ENCODE data around the gene POLL. TPM values are rescaled to one million over a fixed set of nuclear protein-coding genes. Genes with fewer than 3 reads are reported as not detected.

POLL gene
- polyA plus RNA-seq, 2 of the 4 experiments (the other 2 are of a cell fraction), result 13.3 to 16.7 TPM

DNA sequence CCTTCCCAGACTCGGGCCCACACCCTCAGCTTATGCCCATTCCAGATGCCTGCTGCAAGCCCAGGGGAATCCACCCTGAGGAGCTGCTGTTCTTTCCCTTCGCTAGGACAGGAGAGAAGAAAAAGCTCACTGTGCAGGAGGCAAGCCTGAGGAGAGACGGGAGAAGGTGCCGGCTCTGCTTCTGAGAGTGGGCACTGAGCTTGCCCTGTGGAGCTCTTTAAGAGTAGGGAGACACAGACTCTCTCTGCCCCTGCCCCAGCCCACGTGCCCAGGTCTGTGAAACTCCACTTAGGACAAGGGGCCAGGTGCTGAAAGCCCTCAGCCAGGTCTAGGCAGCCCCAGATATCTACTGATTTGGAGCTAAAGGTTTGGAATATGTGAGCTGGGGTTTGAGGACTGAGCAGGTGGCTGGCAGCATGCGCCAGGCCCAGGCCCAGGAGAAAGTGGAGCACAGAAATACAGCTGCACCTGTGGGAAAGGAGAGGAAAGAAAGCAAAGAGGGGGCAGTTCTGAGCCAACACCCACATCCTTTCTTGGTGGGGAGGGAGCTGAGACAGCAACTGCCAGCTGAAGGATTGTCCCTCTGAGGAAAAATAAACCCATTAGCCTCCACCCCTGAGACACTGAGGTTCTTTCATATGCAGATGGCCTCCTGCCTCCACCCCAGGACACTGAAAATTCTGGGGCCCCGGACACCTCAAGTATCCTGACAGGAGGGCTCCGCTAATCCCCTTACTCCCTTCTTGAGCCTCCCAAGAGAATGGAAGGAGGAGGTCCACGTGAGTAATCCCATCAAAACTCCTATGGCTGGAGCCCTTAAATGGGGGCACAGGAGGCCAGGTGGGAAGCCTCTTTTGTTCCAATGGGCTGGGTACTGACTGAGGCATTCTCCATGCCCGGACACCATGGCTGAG lies 7.3 kb downstream of the POLL start:
- H3K4me3 ChIP-seq, result no peak overlapping the region
- no peak for ATAC-seq
- H3K9me3 ChIP-seq, result no peaks in the 10 kb centered on the region
- no peak overlapping the region for H3K27ac ChIP-seq
- DNase-seq (ENCODE audit: low read depth in 1 of 2, low spot score in 1 of 2), result no peak
- H3K4me1 ChIP-seq, result peaks cover 7% of the 10 kb centered on the region; the same call in 2 of the 3 replicates
- TF ChIP-seq RCOR1 (IDR thresholded peaks at IDR 0.05; ENCODE audit: low read depth, low read length) (no peak), RAD21 (conservative IDR thresholded peaks at IDR 0.05 in 1 of 2, IDR thresholded peaks at IDR 0.05 in 1 of 2) (no peak), KDM1A (IDR thresholded peaks at IDR 0.05; ENCODE audit: low read depth) (no peak)
- TF ChIP-seq, protein P1, sequence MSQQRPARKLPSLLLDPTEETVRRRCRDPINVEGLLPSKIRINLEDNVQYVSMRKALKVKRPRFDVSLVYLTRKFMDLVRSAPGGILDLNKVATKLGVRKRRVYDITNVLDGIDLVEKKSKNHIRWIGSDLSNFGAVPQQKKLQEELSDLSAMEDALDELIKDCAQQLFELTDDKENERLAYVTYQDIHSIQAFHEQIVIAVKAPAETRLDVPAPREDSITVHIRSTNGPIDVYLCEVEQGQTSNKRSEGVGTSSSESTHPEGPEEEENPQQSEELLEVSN (IDR thresholded peaks at IDR 0.05; ENCODE audit: borderline replicate concordance, low read depth), result no peak
- WGBS (ENCODE audit: missing lambda C conversion rate), result 84% methylated on average over 8 of the region's 10 CpGs
- ChIA-PET CTCF (interaction anchor here (0.6 to 4.0 kb wide), 6 partner anchors 10 to 366 kb away, joined by 3 to 34 read pairs (median 12); no protein-coding TSS in a partner anchor), POLR2A (no interaction called here)
- FAIRE-seq, result no peak
- no peak overlapping the region for H3K4me2 ChIP-seq

DNA sequence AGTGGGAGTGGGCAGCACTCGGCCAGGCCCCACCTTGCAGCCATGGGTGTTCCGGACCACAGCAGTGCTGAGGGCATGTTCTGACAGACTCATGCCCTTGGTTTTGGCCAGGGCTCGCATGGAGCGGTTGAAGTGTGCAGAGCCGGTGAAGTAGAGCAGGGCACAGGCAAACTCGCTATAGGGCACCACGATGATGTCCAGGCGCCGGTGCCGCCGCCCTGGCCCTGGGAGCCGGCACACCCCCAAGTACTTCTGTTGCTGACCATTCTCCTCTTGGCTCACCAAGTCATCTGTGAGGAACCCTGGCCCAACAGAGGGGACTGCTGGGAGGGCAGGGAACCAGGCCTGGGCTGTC lies 8.6 kb downstream of the POLL start:
- H3K4me2 ChIP-seq, result no peak overlapping the region
- DNase-seq (ENCODE audit: low read depth in 1 of 2, low spot score in 1 of 2) (no peak), ATAC-seq (no peak), FAIRE-seq (no peak)
- no peak overlapping the region for H3K4me3 ChIP-seq
- peaks cover 7% of the 10 kb centered on the region; the same call in 2 of the 3 replicates for H3K4me1 ChIP-seq
- no peaks in the 10 kb centered on the region for H3K9me3 ChIP-seq
- ChIA-PET CTCF (interaction anchor here (0.5 to 4.9 kb wide), 3 partner anchors 9 to 365 kb away, joined by 5 to 34 read pairs (median 30); no protein-coding TSS in a partner anchor), POLR2A (no interaction called here)
- 93% methylated on average over 11 of the region's 12 CpGs for WGBS (ENCODE audit: missing lambda C conversion rate)
- no peak for TF ChIP-seq KDM5A (IDR thresholded peaks at IDR 0.05)
- no peak for TF ChIP-seq ESRRA (IDR thresholded peaks at IDR 0.05; ENCODE audit: borderline replicate concordance, low read length)
- TF ChIP-seq MAZ (IDR thresholded peaks at IDR 0.05; ENCODE audit: borderline replicate concordance, low read depth, low read length), result no peak
- no peak for TF ChIP-seq NR3C1 (IDR thresholded peaks at IDR 0.05)
- TF ChIP-seq ZSCAN20 (CRISPR knock-in tag; IDR thresholded peaks at IDR 0.05), result no peak
- TF ChIP-seq RNF2 (IDR thresholded peaks at IDR 0.05; ENCODE audit: borderline replicate concordance, low read depth), result no peak
- no peak overlapping the region for H3K27ac ChIP-seq

DNA sequence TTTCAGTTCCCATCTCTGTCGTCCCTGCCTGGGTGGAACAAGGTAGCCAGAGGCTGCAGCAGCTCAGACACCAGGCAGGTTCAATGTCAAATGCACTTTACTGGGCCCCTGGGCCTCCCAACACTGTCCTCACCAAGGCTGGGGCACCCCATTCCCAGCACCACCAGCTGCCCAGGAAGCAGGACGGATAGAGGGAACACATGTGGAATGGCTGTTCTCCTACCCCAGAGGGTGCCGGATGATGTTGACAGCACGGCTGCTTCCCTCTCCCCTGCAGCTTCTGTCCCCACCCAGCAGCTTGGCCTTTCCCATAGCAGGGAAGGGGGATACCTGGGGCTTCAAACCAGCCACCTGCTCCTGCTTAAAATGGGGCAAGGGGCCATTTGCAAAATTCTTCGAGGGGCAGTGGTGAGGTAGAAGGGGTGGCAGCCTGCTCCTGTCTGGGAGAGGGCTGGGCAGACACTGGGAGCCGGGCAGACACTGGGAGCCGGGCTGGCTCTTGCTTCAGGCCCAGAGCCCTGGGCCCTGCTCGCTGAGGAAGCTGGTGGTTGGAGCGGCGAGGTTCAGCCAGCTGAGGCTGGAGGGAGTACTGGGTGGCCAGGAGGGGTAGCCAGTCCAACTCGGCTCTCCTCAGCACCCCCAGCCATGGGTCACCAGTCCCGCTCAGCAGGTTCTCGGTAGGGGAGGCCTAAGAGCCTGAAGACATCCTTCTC lies 9.1 kb downstream of the POLL start:
- H3K4me3 ChIP-seq, result no peak overlapping the region
- TF ChIP-seq NPAS2 (CRISPR knock-in tag; IDR thresholded peaks at IDR 0.05; ENCODE audit: borderline replicate concordance), result no peak
- no peak for TF ChIP-seq GATA3 (IDR thresholded peaks at IDR 0.05; ENCODE audit: borderline replicate concordance)
- TF ChIP-seq CBX8 (IDR thresholded peaks at IDR 0.05), result no peak
- no peak for TF ChIP-seq HEYL (CRISPR knock-in tag; IDR thresholded peaks at IDR 0.05)
- no peak for TF ChIP-seq EHMT2 (IDR thresholded peaks at IDR 0.05; ENCODE audit: low read depth)
- H3K9me3 ChIP-seq, result no peaks in the 10 kb centered on the region
- WGBS (ENCODE audit: missing lambda C conversion rate), result 91% methylated on average over 13 of the region's 13 CpGs
- ChIA-PET CTCF (interaction anchor here (0.6 to 4.9 kb wide), 3 partner anchors 9 to 365 kb away, joined by 3 to 34 read pairs (median 30); partner anchors contain the start of gene LBX1), POLR2A (no interaction called here)
- DNase-seq (ENCODE audit: low read depth in 1 of 2, low spot score in 1 of 2) (no peak), FAIRE-seq (no peak), ATAC-seq (no peak)
- no peak overlapping the region for H3K4me2 ChIP-seq
- peaks cover 7% of the 10 kb centered on the region; the same call in 2 of the 3 replicates for H3K4me1 ChIP-seq
- H3K27ac ChIP-seq, result no peak overlapping the region

DNA sequence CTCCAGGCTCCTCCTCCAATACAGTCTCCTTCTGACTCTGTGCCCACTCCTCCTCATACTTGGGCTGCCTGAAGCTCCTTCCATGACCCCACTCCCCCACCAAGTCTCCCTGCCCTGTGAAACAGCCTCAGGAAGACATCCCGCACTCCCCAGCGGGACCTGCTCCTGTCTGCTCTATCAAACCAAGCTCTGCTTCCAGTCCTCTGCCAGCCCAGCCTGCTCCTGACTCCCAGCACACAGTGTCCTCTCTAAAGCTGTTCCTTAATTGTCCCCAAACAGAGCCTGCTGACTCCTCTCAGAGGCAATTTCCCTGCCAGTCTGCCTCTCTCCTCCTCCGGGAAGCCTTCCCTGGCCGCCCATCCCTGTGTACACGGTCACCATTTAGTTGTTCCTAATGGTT lies 9.9 kb downstream of the POLL start:
- ATAC-seq, result no peak
- Histone ChIP-seq H3K4me2 (no peak overlapping the region), H3K4me1 (peaks cover 7% of the 10 kb centered on the region; the same call in 2 of the 3 replicates), H3K9me3 (peaks cover 3% of the 10 kb centered on the region; the same call in 1 of the 3 replicates), H3K27ac (no peak overlapping the region), H3K4me3 (no peak overlapping the region)
- TF ChIP-seq HDAC2 (IDR thresholded peaks at IDR 0.05) (no peak), JUN (IDR thresholded peaks at IDR 0.05) (no peak), PHF8 (IDR thresholded peaks at IDR 0.05; ENCODE audit: borderline replicate concordance, low read depth) (no peak), FOSB (CRISPR knock-in tag; IDR thresholded peaks at IDR 0.05) (no peak), SMC3 (IDR thresholded peaks at IDR 0.05) (no peak), ZFP36 (IDR thresholded peaks at IDR 0.05; ENCODE audit: borderline replicate concordance, partially characterized antibody) (no peak), CEBPB (IDR thresholded peaks at IDR 0.05) (no peak), RFX5 (IDR thresholded peaks at IDR 0.05) (no peak), ZC3H11A (IDR thresholded peaks at IDR 0.05) (no peak)
- TF ChIP-seq, protein P2, sequence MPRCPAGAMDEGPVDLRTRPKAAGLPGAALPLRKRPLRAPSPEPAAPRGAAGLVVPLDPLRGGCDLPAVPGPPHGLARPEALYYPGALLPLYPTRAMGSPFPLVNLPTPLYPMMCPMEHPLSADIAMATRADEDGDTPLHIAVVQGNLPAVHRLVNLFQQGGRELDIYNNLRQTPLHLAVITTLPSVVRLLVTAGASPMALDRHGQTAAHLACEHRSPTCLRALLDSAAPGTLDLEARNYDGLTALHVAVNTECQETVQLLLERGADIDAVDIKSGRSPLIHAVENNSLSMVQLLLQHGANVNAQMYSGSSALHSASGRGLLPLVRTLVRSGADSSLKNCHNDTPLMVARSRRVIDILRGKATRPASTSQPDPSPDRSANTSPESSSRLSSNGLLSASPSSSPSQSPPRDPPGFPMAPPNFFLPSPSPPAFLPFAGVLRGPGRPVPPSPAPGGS (IDR thresholded peaks at IDR 0.05), result no peak
- ChIA-PET POLR2A (no interaction called here), CTCF (interaction anchor here (0.6 to 4.9 kb wide), 5 partner anchors 8 to 364 kb away, joined by 3 to 34 read pairs (median 4); partner anchors contain the start of gene LBX1)
- no peak for DNase-seq (ENCODE audit: low read depth in 1 of 2, low spot score in 1 of 2)
- FAIRE-seq, result no peak
- 92% methylated on average over 5 of the region's 5 CpGs for WGBS (ENCODE audit: missing lambda C conversion rate)
